NK-92 treated with Interleukin-12 subunit alpha and Interleukin-12 subunit beta, amount 100 ng/mL, for 24 hours (cell line): ENCODE results near the gene TIAM1.

ENCODE experiments used
- DNase-seq: peaks from one replicate; lab custom pipeline; 2025; lab: John Stamatoyannopoulos, UW

Gene TIAM1

DNA sequence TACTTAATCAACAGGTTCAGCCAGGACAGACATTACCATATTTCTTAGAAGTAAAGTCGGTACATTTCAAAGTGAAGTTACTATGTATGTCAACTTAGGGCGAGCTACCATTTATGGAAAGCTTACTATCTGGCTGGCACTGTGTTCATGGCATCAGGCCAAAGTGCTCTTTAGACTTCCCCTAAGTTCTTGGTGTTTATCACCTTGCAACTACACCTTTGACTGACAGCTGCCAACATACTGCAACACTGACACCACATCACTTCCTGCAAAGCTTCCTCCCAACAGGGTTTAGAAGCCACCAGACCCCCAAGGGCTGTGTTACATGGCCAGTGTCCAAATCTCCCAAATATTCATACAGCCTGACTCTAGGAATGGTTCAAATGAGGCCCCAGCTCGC lies 61.0 kb downstream of the TIAM1 start:
- peak; percentile 7 for DNase-seq

DNA sequence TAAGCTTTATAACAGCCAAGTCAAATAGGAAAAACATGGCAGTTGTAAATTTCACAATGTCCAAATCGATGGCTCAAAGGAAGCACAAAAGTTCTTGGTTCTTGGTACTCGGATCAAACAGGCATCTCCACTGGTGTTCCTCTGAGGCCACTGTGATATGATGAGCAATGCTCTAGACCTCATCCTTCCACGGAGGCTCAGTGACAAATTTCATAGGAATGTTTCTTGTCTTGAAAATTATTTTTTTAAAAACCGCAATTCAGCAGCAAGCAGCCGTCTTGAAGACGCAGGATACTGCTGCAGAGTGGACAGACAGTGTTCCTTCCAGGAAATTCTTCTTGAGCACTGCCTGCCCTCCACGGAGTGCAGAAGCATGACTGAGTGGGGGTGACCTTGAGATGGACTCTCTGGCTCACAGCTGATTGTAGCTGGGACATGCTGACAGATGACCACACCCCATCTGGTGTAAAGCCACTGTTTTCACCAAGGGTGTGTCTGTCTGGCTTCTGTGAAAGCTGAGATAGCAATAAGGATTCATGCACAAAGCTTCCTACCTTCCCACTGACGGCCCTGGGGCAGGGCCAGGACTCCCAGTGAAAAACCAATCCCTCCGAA lies 61.9 kb downstream of the TIAM1 start:
- no peak for DNase-seq

- DNase-seq: no peak
Measured at GRCh38 chr21:31281561-31281960, 62.5 kb downstream of the TIAM1 start.

DNA sequence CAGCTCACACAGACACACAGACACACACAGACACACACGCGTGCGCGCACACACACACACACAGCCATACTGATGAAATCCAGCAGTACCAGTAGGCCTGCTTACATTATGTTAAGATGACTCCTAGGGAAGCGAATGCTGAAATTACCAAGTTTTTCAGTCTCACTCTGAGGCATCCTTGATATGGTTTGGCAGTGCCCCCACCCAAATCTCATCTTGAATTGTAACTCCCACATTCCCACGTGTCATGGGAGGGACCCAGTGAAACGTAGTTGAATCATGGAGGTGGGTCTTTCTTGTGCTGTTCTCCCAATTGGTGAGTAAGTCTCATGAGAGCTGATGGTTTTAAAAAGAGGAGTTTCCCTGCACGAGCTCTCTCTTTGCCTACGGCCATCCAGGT lies 64.1 kb downstream of the TIAM1 start:
- no peak for DNase-seq

- no peak for DNase-seq
Measured at GRCh38 chr21:31279214-31279613, 64.8 kb downstream of the TIAM1 start.

DNA sequence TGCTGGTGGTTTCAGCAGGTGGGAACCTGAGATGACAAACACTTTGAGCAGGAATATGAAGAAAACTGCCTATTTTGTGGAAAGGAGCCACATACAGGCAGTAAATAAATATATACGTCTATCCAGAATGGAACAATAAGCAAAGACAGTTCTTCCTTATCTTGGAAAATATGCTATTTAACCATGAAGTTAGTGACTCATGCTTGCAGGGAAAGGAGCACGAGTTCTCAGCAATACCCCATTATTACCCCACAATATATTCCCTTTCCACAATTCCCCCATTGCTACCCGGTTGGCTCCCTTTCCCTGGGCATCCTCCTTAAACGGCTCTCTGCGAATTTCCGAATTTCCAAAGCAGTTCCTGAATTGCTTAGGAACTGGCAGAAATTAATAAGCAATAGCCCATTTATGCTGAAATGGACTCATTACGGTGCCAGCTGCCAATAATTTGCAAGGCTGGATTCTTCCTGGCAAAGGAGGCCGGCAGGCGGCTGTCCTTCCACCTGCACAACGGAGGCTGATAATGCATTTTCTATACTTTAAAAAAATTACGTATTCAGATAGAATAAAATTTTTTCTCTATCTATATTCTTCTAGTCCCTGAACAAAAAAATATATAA lies 65.4 kb downstream of the TIAM1 start:
- no peak for DNase-seq

DNA sequence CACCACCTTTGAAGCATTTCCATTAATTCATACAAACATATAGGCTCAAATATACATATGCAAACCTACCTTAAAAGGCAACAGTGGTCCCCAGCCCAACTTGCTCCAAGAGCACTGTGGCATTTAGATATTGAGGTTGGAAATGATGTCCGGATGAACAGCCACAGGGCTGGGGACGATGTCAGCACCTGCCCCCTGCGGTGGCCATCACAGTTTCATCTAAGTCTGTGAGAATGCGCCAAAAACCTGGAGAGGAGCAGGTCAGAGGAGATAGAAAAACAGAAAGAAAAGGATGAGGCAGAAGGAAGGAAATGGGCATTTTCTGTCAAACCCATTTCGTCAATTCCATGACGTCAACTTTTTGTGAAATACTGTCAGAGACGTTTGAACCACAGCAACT lies 67.4 kb downstream of the TIAM1 start:
- no peak for DNase-seq

- no peak for DNase-seq
Measured at GRCh38 chr21:31275901-31276300, 68.2 kb downstream of the TIAM1 start.

DNA sequence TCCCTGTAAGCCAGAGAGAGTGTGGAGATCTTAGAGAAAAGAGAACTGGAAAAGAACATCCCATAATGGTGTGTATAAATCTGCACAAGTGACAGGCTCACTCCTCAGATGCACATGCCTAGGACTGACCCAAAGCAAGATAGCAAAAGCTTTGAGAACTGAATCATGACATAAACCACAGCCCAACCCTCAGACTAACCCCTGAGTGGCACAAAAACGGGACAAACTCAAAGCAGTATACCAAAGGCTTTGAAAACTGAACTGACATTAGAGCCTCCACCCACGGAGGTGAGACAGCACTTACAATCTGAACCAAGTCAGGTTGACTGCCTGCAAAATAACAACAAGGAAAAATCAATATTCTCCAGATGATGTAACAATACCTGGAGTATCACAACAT lies 70.8 kb downstream of the TIAM1 start:
- peak; percentile 10 for DNase-seq

- DNase-seq: no peak
Measured at GRCh38 chr21:31268090-31268489, 76.0 kb downstream of the TIAM1 start.

DNA sequence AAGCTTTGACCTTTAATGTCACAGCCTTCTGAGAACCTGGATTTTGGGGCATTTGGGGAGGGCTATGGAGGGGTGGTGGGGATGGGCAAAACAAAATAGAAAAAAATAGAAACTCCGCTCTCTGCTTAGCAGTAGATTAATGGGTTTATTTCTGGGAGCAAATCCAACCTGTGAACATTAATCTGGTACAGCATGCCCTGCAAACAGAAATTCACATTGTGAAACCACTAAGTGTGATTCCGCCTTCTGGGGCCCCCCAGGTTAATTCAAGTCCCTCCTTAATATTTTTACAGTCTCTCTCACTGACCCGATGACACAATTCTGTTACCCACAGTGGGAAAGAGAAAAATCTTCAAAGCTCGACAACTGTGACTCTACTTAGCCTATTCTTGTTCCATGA lies 76.4 kb downstream of the TIAM1 start:
- no peak for DNase-seq

DNA sequence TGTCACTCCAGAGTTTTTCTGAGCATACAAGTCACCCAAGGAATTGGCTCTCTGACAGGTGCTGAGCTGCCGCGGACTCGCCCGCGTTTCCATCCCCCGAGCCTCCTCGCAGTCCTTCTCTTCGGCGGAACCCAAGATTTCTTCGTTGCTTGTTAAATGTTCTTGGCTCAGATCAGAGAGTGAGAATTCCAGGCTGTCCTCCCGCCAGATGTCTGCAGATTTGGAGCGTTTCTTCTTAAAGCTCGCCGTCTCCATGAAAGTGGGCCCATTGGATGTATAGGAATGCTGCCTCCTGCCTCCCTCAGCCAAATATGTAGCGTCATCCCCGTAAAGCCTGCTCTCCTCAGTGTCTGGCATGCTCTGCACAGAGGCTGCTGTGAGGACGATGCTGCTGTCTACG lies 77.8 kb downstream of the TIAM1 start:
- DNase-seq: no peak

- DNase-seq: no peak
Measured at GRCh38 chr21:31265366-31266013, 78.6 kb downstream of the TIAM1 start.

- DNase-seq: no peak
Measured at GRCh38 chr21:31264574-31264973, 79.5 kb downstream of the TIAM1 start.

DNA sequence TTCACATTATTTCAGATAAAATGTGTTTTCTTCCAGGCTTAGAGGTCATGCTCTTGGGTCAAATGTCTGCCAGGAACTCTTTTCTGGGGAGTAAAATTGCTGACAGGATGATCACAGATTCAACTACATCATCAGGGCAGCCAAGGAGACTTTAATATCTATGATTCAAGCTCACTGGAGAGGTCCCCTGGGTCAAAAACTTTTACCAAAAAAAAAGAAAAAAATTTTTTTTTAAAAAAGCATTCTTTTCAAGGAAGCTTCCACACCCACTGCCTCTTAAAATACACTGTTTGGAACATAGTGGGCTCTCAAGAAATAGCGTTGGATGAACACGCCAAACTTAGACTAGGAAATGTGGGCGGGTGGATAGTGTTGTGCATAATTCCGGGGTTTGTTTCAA lies 81.3 kb downstream of the TIAM1 start:
- DNase-seq: no peak

DNA sequence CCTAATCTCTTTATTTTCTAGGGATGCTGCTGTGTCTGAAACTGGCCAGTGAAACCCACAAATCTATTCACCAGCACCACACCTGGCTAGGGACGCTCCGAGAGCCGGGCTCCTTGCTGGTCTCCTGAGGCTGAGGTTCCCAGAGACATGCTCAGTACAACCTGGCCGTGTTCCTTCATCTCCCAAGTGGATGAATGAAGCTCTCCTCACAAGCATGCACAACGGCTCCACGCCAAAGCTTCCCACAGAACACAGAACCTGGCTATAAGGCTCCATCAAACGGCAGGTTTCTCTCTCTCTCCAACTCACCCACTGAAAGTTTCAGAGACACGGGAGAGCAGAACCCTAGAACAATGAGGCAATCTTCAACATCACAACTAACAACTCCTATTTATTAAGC lies 82.3 kb downstream of the TIAM1 start:
- no peak for DNase-seq

DNA sequence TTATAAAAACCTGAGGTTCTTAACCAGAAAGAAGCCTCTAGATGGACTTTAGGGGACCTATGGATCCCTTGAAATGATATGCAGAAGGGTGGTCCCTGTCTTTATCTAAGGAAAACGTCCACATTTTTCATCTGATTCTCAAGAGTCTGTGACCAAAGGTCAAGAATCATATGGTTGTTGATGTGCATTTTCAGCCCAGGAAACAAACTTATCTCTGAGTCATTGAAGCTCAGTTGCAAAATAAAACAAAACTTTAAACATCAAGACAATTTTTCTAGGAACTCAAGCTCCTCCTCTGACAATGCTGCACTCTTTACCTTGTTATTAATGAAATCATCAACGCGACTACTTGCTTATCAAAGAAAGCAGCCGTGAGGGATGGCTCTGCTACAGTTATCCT lies 83.3 kb downstream of the TIAM1 start:
- DNase-seq: no peak

- no peak for DNase-seq
Measured at GRCh38 chr21:31258073-31258472, 86.0 kb downstream of the TIAM1 start.

DNA sequence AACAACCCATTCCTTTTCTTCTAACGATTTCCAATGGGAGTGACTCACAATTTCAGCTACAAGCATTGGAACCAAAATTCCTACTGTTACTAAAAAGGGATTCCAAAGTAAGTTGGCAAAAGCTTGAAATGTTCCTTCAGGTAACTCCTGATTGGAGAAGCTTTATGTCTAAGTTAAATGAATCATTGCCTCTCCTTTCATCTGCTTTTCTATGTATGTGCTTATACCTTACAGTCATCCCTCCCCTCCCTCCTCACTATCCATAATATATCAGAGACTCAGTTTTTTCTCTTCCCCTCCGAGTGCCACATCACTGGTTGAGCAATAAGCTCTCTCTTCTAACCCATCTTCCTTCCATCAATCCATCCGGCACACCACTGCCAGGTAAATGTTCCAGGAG lies 86.8 kb downstream of the TIAM1 start:
- no peak for DNase-seq

DNA sequence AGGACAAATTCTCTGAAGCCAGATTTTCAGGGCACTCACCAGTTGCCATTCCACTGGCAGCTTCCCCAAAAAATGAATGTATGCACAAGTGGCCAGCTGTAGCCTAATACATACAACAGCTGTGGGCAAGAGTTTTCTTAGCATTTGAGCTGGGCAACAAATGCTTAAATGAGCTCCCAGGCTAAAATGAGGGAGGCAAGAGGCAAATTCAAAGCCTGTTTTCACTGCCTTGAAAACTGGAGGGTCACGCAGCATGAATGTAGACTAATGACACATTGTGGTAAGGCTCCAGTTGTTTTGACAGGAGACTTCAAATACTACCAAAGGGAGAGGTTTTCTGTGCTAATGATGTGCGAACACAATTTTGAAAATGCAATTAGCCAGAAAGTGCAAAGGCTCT lies 88.2 kb downstream of the TIAM1 start:
- DNase-seq: no peak

DNA sequence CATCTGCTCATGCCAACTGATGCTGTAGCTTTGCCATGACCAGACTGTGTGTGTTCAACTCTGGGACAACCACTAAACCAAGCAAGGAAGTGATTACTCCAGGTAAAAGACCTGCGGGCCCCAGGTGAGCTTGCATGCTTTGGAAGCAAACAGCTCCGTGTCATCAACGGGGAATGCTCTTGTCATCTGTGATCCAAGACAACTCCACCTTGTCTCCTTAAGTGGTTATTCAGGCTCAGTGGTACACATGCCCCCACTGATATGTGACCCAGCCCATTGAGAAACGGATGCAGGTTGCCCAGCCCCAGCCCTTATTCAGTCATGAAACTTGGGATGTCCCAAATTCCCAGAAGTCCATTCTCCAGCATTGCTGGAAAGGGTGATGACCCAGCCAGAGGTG lies 89.0 kb downstream of the TIAM1 start:
- no peak for DNase-seq

DNA sequence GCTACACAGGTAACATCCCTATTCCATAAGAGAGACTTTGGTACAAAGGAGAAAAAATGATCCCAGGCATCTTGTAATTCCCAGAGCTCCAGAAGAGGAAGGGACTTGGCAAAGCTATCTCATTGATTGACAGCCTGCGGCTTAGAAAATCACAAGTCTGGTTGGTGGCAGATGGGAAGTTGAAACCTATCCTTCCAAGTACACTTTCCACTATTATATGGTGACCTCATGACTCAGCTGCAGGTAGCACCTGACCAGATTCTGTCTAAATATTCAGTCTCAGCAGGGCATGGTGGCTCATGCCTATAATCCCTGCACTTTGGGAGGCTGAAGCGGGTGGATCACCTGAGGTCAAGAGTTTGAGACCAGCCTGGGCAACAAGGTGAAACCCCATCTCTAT lies 89.9 kb downstream of the TIAM1 start:
- no peak for DNase-seq

DNA sequence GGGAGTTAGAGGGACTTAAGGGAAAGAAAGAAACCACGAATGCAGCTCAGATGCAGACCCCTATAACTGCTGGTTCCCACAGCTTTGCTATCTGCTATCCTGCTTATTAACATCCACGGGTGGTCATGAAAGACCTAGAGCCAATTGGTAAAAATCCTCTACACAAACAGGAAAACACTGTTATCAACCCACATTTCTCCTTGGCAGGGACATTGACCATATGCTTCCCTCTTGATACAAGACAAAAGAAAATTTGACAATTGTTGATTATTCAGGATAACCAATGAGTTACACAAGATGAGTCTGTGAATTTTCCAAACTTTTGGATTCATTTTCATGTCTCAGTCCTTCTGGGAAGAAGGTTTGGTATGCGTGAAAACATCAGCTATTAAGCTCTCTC lies 90.4 kb downstream of the TIAM1 start:
- DNase-seq: no peak

DNA sequence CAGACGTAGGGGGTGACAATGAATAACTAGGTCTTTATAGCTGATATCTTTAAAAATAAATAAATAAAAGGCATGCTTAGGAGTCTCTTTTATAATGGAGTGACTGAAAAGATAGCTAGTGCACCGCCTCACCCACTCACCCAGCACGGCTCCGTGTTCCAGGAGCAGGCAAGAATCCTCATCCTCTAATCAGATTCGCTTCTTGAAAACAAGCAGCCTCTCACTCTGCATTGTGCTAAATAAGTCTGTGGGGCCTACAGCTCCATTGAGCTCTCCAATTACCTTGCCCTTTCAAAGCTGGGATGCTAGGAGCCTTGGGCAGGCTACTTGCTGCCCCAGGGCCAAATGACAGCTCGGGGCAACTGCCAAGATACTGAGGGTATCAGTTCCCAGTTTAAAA lies 91.5 kb downstream of the TIAM1 start:
- DNase-seq: no peak
